ENCODE measurements around the gene APAF1.
"Not testable (repeated sequence)": the region's sequence is repeated elsewhere in the genome, so short reads cannot be mapped to it uniquely, and the experiment has no call there.

APAF1 gene, protein sequence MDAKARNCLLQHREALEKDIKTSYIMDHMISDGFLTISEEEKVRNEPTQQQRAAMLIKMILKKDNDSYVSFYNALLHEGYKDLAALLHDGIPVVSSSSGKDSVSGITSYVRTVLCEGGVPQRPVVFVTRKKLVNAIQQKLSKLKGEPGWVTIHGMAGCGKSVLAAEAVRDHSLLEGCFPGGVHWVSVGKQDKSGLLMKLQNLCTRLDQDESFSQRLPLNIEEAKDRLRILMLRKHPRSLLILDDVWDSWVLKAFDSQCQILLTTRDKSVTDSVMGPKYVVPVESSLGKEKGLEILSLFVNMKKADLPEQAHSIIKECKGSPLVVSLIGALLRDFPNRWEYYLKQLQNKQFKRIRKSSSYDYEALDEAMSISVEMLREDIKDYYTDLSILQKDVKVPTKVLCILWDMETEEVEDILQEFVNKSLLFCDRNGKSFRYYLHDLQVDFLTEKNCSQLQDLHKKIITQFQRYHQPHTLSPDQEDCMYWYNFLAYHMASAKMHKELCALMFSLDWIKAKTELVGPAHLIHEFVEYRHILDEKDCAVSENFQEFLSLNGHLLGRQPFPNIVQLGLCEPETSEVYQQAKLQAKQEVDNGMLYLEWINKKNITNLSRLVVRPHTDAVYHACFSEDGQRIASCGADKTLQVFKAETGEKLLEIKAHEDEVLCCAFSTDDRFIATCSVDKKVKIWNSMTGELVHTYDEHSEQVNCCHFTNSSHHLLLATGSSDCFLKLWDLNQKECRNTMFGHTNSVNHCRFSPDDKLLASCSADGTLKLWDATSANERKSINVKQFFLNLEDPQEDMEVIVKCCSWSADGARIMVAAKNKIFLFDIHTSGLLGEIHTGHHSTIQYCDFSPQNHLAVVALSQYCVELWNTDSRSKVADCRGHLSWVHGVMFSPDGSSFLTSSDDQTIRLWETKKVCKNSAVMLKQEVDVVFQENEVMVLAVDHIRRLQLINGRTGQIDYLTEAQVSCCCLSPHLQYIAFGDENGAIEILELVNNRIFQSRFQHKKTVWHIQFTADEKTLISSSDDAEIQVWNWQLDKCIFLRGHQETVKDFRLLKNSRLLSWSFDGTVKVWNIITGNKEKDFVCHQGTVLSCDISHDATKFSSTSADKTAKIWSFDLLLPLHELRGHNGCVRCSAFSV (N-terminal part only)

DNA sequence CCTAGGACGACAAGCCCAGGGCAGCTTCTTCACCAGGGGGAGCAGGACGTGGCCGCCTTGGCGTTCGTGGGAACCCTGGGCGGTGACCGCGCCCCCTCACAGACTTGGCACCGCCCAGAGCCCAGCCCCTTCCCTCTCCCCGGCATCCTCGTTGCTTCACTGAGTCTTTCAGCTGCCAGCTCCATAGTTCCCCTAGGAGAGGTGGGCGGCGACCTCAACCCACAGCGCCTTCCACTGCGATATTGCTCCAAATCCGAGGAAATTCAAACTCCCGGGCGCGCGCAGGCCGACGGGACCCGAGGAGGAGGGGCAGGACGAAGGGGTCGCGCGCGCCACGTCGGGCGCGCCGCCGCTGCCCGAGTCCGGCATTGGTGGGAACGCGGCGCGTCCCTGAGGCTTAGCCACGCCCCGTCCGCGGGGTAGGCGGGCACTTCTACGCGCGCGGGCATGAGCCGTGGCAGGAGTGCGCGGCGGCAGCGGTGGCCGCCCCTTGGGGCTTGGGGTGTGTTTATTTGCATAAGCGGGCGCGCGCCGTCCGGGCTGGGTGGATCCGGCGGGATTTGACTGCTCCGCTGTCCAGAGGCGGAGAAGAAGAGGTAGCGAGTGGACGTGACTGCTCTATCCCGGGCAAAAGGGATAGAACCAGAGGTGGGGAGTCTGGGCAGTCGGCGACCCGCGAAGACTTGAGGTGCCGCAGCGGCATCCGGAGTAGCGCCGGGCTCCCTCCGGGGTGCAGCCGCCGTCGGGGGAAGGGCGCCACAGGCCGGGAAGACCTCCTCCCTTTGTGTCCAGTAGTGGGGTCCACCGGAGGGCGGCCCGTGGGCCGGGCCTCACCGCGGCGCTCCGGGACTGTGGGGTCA lies at the start of gene APAF1, which contains the start of gene IKBIP:
Gene APAF1, plus strand, starts transcription at position 579 of the 860 bp plus-strand sequence. CDS start 3,070 bp downstream, outside the sequence.
Gene IKBIP, minus strand, starts transcription at position 77 of the 860 bp plus-strand sequence. CDS start 87 bp downstream, outside the sequence.
- DNase-seq (ENCODE audit: low read depth in 2 of 2), result peak; percentile 90 to 96

DNA sequence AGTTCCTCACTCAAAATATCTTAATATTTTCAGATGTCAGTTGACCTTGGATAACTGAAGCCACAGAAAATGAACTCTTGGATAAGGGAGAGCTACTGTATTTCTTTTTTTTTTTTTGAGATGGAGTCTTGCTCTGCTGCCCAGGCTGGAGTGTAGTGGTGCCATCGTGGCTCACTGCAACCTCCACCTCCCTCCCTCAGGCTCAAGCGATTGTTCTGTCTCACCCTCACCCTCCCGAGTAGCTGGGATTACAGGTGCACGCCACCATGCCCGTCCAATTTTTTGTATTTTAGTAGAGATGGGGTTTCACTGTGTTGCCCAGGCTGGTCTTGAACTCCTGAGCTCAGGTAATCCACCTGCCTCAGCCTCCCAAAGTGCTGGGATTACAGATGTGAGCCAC lies 47.8 kb upstream of the APAF1 start:
- DNase-seq (ENCODE audit: low read depth in 2 of 2), result not testable (repeated sequence)

DNA sequence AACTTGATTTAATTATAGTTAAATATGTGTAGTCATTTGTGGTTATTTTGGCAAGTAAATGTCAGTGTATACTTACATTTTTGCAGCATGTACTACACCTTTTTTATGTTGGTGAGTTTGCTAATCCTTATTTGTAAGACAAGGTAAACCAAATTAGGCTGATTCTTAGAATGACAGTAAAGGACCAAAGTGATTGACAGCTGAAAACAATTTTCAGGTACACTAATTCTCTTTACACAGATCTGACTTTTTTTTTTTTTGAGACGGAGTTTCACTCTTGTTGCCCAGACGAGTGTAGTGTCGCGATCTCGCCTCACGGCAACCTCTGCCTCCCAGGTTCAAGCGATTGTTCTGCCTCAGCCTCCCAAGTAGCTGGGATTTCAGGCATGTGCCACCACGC lies 43.2 kb upstream of the APAF1 start:
- no peak for DNase-seq (ENCODE audit: low read depth in 2 of 2)

DNA sequence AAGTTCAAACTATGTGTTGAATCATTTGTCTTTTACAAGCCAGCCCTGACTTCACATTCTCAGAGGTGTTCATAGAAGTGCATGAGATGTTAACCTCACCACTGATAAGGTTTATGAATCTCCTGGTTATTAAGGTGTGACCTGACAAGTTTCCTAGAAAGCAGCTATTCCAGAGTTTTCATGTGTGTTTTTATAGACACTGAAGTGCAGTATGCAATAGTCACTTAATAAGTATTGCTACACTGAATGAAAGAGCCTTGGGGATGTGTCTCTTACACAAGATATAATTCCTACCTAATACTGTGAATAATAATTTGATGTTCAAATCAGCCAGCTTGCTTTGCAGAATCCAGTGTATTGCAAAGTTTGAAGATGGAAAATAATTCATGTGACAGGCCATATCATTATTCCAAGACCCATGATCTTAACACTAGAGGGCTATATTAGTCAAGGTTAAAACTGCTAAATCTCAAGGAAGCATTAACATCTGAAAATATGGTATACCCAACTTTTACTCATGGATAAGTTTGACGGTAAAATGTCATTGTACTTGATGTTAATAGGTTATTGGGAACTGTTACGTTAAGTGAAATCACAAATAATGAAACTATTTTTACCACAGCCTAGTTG lies 38.6 kb upstream of the APAF1 start:
- no peak for DNase-seq (ENCODE audit: low read depth in 2 of 2)

DNA sequence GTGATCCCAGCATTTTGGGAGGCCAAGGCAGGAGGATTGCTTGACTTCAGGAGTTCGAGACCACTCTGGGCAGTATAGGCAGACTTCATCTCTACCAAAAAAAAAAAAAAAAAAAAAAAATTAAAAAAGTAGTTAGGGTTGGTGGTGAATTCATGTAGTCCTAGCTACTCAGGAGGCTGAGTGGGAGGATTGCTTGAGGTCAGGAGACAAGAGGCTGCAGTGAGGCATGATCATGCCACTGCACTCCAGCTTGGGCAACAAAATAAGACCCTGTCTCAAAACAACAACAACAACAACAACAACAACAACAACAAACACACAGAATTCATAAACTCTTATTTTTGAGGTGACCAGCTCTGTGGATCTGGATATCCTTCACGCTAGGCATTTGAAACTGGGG lies 34.5 kb upstream of the APAF1 start:
- DNase-seq (ENCODE audit: low read depth in 2 of 2), result no peak

DNA sequence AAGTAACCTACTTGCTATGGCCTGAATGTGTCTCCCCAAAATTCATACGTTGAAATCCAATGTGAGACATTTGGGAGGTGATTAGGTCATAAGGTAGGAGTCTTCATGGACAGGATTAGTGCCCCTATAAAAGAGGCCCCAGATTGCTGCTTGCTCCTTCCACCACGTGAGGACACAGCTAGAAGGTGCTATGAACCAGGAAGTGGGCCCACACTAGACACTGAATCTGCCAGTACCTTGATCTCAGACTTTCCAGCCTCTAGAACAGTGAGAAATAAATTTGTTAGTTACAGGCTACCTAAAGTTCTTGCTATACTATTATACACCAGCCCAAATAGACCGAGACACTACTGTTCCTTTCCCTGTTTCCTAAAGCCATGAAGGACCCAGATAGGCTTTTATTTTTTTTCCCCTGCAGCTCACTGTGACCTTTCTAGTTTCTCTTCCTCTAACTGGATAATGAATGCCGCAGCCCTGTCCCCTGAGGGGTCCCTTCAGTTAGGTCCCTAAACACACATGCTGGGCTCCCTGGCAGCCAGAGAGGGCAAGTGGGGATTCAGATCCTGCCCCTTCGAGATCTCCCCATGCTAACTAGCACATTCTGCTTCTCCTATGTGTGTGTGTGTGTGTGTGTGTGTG lies 32.3 kb upstream of the APAF1 start:
- DNase-seq (ENCODE audit: low read depth in 2 of 2), result no peak

DNA sequence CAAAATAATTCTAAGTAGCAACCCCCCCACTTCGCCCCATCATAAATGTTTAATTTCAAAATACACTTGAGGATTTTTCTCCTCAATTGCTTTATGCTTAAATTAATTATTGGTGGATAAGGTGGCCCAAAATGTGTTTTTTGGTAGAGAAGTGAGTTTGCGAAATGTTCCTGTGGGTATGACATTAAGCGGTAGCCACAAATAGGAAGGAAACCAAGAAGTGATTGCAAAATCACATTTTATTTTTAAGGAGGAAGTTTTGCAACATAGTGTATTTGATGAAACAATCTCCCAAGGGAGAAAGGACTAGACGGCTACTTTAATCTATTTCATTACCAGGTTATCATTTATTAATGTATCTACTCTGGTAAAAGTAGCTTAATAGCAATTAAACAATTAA lies 26.1 kb upstream of the APAF1 start:
- DNase-seq (ENCODE audit: low read depth in 2 of 2), result no peak

DNA sequence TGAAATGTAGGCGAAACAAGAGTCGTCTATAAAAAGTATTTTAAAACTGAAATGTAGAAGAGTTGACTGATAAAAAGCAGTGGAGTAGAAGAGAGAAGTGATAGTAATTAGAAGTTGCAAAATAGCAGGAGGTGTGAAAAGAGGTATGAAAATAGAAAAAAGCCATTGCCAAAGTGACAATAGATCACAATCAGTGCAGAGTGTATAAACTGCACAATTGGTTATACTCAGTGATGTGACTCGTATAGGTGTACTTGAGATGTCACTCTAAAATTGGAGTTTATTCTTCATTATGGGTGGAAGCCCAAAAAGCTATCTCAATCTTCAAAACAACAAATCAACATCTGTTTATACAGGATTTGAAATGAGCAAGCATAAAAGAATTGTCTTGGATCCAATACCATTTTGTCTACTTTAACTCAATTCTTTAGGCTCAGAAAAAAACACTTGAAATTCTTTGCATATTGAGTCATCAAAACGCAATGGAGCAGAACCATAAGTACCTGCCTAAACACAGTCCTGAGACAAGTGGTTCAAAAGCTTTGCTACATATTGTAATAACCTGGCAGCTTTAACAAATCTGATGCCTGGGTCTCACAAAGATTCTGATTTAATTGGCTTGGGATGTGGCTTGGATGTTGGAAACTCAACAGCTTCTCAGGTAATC lies 9.3 kb upstream of the APAF1 start:
- DNase-seq (ENCODE audit: low read depth in 2 of 2), result no peak

DNA sequence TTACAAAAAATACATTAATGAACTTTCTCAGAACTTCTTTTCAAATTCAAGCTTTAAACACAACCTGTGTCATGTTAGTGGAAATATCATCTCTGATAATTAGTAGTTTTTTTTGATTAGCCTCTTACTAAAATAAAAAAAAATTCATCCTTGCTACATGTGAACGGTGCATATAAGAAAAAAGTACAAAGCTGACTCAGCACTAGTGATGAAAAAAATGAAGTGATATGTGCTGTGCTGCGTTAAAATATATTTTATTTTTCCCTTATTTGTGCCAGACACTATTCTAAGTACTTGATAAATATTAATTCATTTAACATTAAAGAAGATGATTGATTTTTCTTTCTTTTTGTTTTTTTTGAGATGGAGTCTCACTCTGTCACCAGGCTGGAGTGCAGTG lies 8.0 kb upstream of the APAF1 start:
- DNase-seq (ENCODE audit: low read depth in 2 of 2), result no peak

DNA sequence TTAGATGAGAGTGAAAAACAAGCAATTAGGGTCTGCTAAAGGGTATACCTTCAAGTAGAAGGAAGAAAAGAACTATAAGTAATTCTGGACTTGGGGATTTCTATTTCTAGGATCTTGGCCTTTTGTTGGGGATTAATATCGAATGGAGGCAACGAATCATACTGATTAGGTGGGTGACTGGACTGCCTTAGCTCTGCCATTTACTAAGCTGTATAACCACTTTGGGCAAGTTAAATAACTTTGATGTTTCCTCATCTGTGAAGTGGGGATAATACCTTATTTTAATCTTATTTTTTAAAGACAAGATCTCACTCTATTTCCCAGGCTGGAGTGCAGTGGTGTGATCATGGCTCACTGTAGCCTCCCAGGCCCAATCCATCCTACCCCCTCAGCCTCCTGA lies 7.1 kb upstream of the APAF1 start:
- no peak for DNase-seq (ENCODE audit: low read depth in 2 of 2)

DNA sequence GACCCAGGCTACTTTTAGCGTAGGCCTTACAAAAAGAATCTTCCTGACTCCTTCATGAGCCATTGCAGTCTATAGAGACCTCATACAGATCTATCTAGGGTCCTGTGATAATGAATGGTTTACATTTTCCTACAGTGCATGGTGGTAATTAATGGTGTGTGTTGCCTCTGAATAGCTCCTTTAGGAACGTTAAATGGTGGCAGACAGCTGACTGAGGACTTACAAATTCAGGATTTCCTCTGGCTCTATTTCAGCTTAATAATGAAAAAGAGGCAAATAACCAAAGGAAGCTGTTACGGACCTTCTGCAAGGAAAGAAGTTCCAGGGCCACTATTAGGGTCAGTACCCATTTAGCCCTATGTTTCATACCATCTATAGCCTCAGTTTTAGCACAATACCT lies 5.6 kb upstream of the APAF1 start:
- DNase-seq (ENCODE audit: low read depth in 2 of 2), result no peak

DNA sequence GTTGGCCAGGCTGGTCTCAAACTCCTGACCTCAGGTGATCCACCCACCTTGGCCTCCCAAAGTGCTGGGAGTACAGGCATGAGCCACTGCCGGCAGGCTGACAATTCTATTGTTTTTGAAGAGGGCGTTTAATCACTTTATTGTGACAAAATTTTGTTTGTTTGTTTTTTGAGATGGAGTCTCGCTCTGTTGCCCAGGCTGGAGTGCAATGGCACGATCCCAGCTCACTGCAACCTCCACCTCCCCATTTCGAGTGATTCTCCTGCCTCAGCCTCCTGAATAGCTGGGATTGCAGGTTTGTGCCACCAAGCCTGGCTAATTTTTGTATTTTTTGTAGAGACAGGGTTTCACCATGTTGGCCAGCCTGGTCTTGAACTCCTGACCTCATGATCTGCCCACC lies 2.3 kb upstream of the APAF1 start:
- not testable (repeated sequence) for DNase-seq (ENCODE audit: low read depth in 2 of 2)

DNA sequence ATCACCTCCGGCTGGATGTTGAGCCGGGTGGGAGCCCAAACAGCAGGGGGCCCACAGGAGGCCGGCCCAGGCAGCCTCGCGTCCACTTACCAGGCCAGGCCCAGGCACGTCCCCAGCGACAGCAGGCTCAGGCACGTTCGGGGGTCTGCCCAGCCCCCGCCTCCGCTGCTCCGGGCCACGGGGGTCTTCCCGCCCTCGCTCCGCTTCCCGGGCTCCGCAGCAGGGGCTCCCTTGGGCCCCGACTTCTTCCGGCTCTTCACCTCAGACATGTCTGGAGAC lies 718 bp upstream of the APAF1 start:
- no peak for DNase-seq (ENCODE audit: low read depth in 2 of 2)

DNA sequence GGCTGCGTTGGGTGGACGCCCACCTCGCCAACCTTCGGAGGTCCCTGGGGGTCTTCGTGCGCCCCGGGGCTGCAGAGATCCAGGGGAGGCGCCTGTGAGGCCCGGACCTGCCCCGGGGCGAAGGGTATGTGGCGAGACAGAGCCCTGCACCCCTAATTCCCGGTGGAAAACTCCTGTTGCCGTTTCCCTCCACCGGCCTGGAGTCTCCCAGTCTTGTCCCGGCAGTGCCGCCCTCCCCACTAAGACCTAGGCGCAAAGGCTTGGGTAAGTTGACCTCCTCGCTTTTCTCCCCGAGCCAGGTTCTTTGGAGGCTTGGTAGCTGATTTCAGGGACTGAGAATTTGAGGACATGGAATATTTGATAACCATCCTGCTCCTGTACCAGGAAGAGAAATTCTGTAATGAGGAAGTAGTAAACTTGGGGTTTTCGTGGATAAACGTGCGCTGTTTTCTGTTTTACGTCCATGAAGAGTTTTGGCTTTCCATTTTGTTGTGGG lies 530 bp downstream of the APAF1 start:
- no peak for DNase-seq (ENCODE audit: low read depth in 2 of 2)

DNA sequence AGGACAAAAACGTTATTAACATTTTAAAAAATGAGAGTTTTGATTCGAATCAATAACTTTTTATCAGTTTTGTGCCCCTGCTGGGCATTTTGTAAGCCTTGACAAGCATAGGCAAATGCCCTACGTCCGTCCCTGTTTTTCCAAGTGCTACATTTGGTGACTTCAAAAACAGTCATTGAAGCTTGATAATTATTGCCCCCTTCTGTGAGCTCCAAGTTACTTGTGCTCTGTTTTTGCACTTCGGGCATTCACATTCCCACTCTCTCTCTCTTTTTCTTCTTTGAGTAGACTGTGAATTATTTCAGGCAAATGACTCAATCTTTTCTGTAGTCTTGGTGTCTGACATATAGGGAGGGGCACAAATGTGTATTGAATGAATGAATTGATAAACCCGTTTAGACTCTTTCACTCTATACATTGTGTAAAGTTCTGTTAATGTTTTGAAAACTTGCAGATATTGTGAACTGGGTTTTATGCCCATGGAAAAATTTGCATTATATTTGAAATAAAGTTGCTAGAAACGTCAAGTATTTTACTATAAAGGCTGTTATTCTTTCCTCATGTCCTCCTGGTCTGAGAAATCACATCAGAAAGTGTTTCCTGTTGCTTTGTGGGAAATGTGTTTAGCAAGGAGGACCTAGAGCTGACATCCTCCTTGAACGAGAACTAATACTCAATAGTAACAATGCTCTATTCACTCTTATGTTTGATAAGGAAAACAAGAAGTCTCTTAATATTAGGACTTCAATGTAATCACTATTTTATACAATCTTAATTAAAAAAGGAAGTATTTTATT lies 1.4 kb downstream of the APAF1 start:
- DNase-seq (ENCODE audit: low read depth in 2 of 2), result no peak

DNA sequence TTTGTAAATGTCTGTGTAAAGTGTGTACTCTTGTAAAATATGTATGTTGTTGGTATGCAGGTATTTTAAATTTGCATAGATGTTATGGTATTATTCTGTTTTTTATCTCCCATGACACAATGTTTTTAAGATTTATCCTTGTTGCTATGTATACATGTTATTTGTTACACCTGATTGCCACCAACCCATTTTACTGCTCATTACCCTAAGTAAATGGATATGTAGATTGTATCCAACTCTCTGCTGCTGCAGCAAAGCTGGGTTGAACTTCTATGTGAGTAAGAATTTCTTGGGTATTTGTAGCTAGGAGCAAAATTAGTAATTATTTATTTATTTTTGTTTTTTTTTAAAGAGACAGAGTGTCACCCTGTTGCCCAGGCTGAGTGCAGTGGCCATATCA lies 6.2 kb downstream of the APAF1 start:
- DNase-seq (ENCODE audit: low read depth in 2 of 2), result no peak

DNA sequence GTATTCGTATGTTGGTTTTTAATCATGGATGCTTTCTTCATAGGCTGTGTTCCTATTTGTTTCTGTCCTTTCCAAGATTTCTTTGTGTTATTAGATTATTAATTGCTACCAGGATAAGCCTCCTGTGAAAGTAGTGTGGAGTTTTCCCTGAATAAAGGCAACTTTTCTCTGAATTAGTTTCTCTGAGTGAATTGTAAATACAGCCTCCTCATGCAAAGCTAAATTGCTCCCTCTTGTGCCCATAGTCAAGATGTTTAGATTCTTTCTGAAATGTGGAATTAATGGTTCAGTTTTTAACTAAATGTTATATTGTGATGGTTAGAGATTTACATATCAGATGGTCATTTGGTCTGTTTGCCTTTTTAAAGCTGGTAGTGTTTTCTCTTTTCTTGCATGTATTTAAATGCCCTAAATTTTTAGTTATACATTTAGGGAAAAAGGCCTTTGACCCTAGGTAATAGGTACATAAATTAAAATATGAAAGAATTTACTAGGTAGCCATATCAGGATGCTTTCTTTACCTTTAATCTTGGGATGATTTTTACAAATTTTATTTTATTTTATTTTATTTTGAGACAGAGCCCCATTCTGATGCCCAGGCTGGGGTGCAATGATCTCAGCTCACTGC lies 8.9 kb downstream of the APAF1 start:
- DNase-seq (ENCODE audit: low read depth in 2 of 2), result no peak

DNA sequence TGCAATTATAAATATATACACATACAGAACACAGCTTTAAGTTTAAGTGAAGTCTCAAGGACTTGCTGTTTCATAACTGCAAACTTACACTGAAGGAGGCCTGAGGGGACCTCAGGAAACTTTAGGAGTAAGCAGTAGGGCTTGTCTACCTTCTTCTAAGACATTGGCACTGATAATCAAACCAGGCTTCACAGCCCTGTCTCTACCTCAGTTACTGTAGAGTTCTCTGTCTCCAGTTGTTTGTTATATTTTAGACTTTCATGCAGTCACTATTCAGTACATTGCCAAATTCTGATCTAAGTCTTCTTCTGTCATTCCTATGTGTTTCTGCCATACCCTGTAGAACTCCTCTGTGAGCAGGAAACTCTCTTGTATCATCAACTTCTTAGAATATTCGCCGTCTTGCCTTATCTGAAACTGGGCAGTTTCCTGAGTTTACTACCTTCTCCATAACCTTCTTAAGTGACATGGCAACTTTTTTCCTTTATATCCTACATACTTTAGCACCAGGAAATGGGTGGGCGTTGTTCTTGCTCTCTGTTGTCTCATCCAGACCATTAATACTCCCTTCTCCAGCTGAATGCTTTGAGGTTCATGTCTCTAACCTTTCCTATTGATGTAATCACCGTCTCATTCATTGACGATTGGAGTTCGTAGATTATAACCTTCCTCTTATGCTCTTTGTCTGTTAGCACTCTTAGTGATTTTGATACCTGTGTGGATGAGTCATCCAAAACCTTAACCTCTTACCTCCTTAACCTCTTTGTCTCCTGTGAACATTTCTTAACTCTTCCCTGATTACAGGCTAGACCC lies 11.4 kb downstream of the APAF1 start:
- no peak for DNase-seq (ENCODE audit: low read depth in 2 of 2)
